CD4-positive, alpha-beta T cell (primary cell): ENCODE measurements around the gene CMSS1. TPM values are rescaled to one million over a fixed set of nuclear protein-coding genes. Genes with fewer than 3 reads are reported as not detected.

ENCODE experiments used
- ATAC-seq: fragments of 200-7000 bp; cut with Tn5 transposase; one replicate; pipeline ENCODE4 v1.10.0; 2022; ENCODE audit warnings: mild to moderate bottlenecking; ENCODE audit not compliant: poor library complexity
- CTCF ChIA-PET: fragments of 350-600 bp; sonication (Branson Sonifier 250); formaldehyde crosslinking; loops from one replicate; lab custom pipeline; 2021; ENCODE audit warnings: antibody characterized with exemption, inconsistent platforms; lab: Charles Lee
- POLR2A ChIA-PET: fragments of 350-600 bp; sonication (Branson Sonifier 250); formaldehyde crosslinking; loops from one replicate; lab custom pipeline; 2021; ENCODE audit warnings: antibody characterized with exemption, inconsistent platforms; lab: Charles Lee
- DNase-seq, 14 experiments: peaks; one replicate each; pipeline ENCODE4 v3.0.0-alpha.2; 2013 to 2020; ENCODE audit warnings: mixed read lengths in 2 of 14
- H3K27ac ChIP-seq, 2 donors: one replicate each; pipeline versions ENCODE4 v1.5.1 to v1.7.0; 2013; ENCODE audit warnings: low read length in 2 of 2, low read depth in 1 of 2, mild to moderate bottlenecking in 1 of 2
- H3K27me3 ChIP-seq, 2 experiments: 1 replicate in 1 of 2; 2 replicates in 1 of 2; pipeline versions ENCODE4 v1.6.1 to v1.7.0; 2013; ENCODE audit warnings: low read length in 2 of 2, control low read depth in 1 of 2, mild to moderate bottlenecking in 1 of 2, moderate library complexity in 1 of 2; ENCODE audit not compliant: insufficient read depth in 2 of 2, control insufficient read depth in 1 of 2
- H3K36me3 ChIP-seq: one replicate; pipeline ENCODE4 v1.6.1; 2013; ENCODE audit warnings: low read length, control low read depth; ENCODE audit not compliant: insufficient read depth
- H3K4me1 ChIP-seq: one replicate; pipeline ENCODE4 v1.6.1; 2013; ENCODE audit warnings: low read length, control low read depth; ENCODE audit not compliant: insufficient read depth
- H3K4me3 ChIP-seq: one replicate; pipeline ENCODE4 v1.5.1; 2013; ENCODE audit warnings: mild to moderate bottlenecking, low read length, moderate library complexity
- H3K9me3 ChIP-seq, 2 experiments: 1 replicate in 1 of 2; 2 replicates in 1 of 2; pipeline versions ENCODE4 v1.6.1 to v1.7.0; 2013; ENCODE audit warnings: low read length in 2 of 2, mild to moderate bottlenecking in 2 of 2, control low read depth in 1 of 2, moderate library complexity in 1 of 2; ENCODE audit not compliant: control insufficient read depth in 1 of 2, insufficient read depth in 1 of 2
- H3K27ac Mint-ChIP-seq: one replicate; pipeline ENCODE4 v1.8.0; 2020; ENCODE audit warnings: mixed read lengths
- H3K27me3 Mint-ChIP-seq: one replicate; pipeline ENCODE4 v1.8.0; 2021; ENCODE audit warnings: mixed read lengths
- H3K36me3 Mint-ChIP-seq: one replicate; pipeline ENCODE4 v1.8.0; 2021; ENCODE audit warnings: low read depth, mixed read lengths
- H3K4me1 Mint-ChIP-seq: one replicate; pipeline ENCODE4 v1.8.0; 2021; ENCODE audit warnings: low read depth, mixed read lengths
- H3K4me3 Mint-ChIP-seq: one replicate; pipeline ENCODE4 v1.8.0; 2020; ENCODE audit warnings: mild to moderate bottlenecking, mixed read lengths
- H3K9me3 Mint-ChIP-seq: one replicate; pipeline ENCODE4 v1.8.0; 2020; ENCODE audit warnings: mixed read lengths
- CTCF ChIP-seq: fragments of 200-600 bp; IDR thresholded peaks from one replicate; pipeline ENCODE4 v1.8.0; 2022; ENCODE audit warnings: antibody characterized with exemption, mild to moderate bottlenecking
- intact Hi-C, 2 experiments: fragments of 100-400 bp; cut with DNase I in 1 of 2; cut with micrococcal nuclease in 1 of 2; formaldehyde crosslinking; loops; one replicate each; pipeline versions ENCODE4 v1.15.1 to v1.9.0; 2023 to 2025; cut with DNase I, micrococcal nuclease
- total RNA-seq, 174 experiments: library from RNA in 2 of 174; stranded (reverse) in 2 of 174; gene quantifications; one replicate each; pipeline ENCODE4 v1.2.3 and lab custom pipeline; 2021 to 2026

The CMSS1 gene
- total RNA-seq, 2 experiments from 2014 or later, result 12.2 TPM

GRCh38 chr3:99945328-99945995 lies 127.8 kb downstream of the CMSS1 start:
- TF ChIP-seq CTCF, result no peak
- Histone ChIP-seq H3K27ac (no peak overlapping the region), H3K4me1 (no peaks in the 10 kb centered on the region), H3K27me3 (no peaks in the 10 kb centered on the region), H3K36me3 (no peaks in the 10 kb centered on the region), H3K4me3 (no peak overlapping the region), H3K9me3 (no peaks in the 10 kb centered on the region)
- intact Hi-C loops, result no loop called here
- ChIA-PET POLR2A (no interaction called here), CTCF (interaction anchor here (1.2 kb wide), 1 partner anchor 123 kb away, joined by 3 read pairs; no protein-coding TSS in a partner anchor)
- Mint-ChIP-seq H3K27me3 (no peaks in the 10 kb centered on the region), H3K9me3 (no peaks in the 10 kb centered on the region), H3K4me1 (no peaks in the 10 kb centered on the region), H3K36me3 (no peaks in the 10 kb centered on the region), H3K4me3 (no peak overlapping the region), H3K27ac (no peak overlapping the region)
- no peak for ATAC-seq
- no peak for DNase-seq

GRCh38 chr3:99947356-99947755 lies 129.7 kb downstream of the CMSS1 start:
- H3K9me3 ChIP-seq, result no peaks in the 10 kb centered on the region
- no peaks in the 10 kb centered on the region for H3K27me3 Mint-ChIP-seq
- no peaks in the 10 kb centered on the region for H3K27me3 ChIP-seq
- intact Hi-C loops, result no loop called here
- no peaks in the 10 kb centered on the region for H3K4me1 ChIP-seq
- no peak overlapping the region for H3K4me3 ChIP-seq
- no peak overlapping the region for H3K27ac Mint-ChIP-seq
- DNase-seq (no peak), ATAC-seq (no peak)
- POLR2A ChIA-PET, result no interaction called here
- H3K36me3 ChIP-seq, result no peaks in the 10 kb centered on the region
- no peaks in the 10 kb centered on the region for H3K4me1 Mint-ChIP-seq
- no peak overlapping the region for H3K4me3 Mint-ChIP-seq
- CTCF ChIA-PET, result no interaction called here
- no peak overlapping the region for H3K27ac ChIP-seq
- no peaks in the 10 kb centered on the region for H3K36me3 Mint-ChIP-seq
- no peaks in the 10 kb centered on the region for H3K9me3 Mint-ChIP-seq
- TF ChIP-seq CTCF, result no peak

GRCh38 chr3:99948467-99949089 lies 130.9 kb downstream of the CMSS1 start:
- Mint-ChIP-seq H3K36me3 (no peaks in the 10 kb centered on the region), H3K27me3 (no peaks in the 10 kb centered on the region), H3K27ac (no peak overlapping the region), H3K9me3 (no peaks in the 10 kb centered on the region), H3K4me3 (no peak overlapping the region), H3K4me1 (no peaks in the 10 kb centered on the region)
- Histone ChIP-seq H3K27ac (no peak overlapping the region), H3K36me3 (no peaks in the 10 kb centered on the region), H3K27me3 (no peaks in the 10 kb centered on the region), H3K4me1 (no peaks in the 10 kb centered on the region), H3K9me3 (no peaks in the 10 kb centered on the region), H3K4me3 (no peak overlapping the region)
- no peak for TF ChIP-seq CTCF
- intact Hi-C loops, result no loop called here
- POLR2A ChIA-PET, result no interaction called here
- CTCF ChIA-PET, result no interaction called here
- ATAC-seq (no peak), DNase-seq (no peak)
